HAP-1 (cell line): ENCODE data around the gene P3H3.
"Not testable (repeated sequence)": the region's sequence is repeated elsewhere in the genome, so short reads cannot be mapped to it uniquely, and the experiment has no call there.

Experiments used
- DNase-seq, 2 experiments: peaks; one replicate each; pipeline ENCODE4 v3.0.0-alpha.2; 2016 to 2020; ENCODE audit warnings: low spot score in 2 of 2
- H3K27me3 ChIP-seq: fragments of 250-450 bp; sonication (Bioruptor Pico); 2 replicates; pipeline ENCODE4 v1.5.1; 2020; ENCODE audit warnings: low read depth, mild to moderate bottlenecking, moderate library complexity
- H3K36me3 ChIP-seq: fragments of 250-450 bp; sonication (Bioruptor Pico); replicated peaks from 2 replicates; pipeline ENCODE4 v1.5.1; 2020; ENCODE audit warnings: mild to moderate bottlenecking
- H3K4me1 ChIP-seq: fragments of 250-450 bp; sonication (Bioruptor Pico); 2 replicates; pipeline ENCODE4 v1.5.1; 2020; ENCODE audit warnings: mild to moderate bottlenecking
- H3K4me3 ChIP-seq: fragments of 250-450 bp; sonication (Bioruptor Pico); 2 replicates; pipeline ENCODE4 v1.5.1; 2020; ENCODE audit warnings: mild to moderate bottlenecking, moderate library complexity
- H3K9me3 ChIP-seq: fragments of 250-450 bp; sonication (Bioruptor Pico); 2 replicates; pipeline ENCODE4 v1.5.1; 2020; ENCODE audit warnings: mild to moderate bottlenecking, moderate library complexity
- in situ Hi-C: fragments of 300-500 bp; cut with MboI; formaldehyde crosslinking; loops from 3 replicates; pipeline ENCODE4 v1.14.3; 2020; ENCODE audit warnings: low sequenced_read_pairs, inconsistent platforms, mixed read lengths

The P3H3 gene

GRCh38 chr12:6874015-6874368 is 45.8 kb downstream of the P3H3 start:
- H3K4me1 ChIP-seq, result peaks cover 26% of the 10 kb centered on the region
- in situ Hi-C loops, H3K9me3 ChIP-seq, DNase-seq, H3K27me3 ChIP-seq: not testable (repeated sequence)
- peak overlapping the region; percentile 82 for H3K4me3 ChIP-seq
- peaks cover 37% of the 10 kb centered on the region for H3K36me3 ChIP-seq

DNA sequence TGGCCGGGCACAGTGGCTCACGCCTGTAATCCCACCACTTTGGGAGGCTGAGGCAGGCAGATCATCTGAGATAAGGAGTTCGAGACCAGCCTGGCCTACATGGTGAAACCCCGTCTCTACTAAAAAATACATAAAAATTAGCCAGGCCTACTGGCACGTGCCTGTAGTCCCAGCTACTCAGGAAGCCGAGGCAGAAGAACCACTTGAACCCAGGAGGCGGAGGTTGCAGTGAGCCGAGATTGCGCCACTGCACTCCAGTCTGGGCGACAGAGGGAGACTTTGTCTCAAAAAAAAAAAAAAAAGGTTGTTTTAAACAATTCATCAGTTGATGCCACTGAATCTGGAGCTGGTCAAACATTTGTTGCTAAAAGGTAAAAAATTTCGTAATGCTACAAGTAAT is 51.6 kb downstream of the P3H3 start:
- in situ Hi-C loops, H3K4me3 ChIP-seq, H3K27me3 ChIP-seq, H3K9me3 ChIP-seq, DNase-seq, H3K4me1 ChIP-seq: not testable (repeated sequence)
- H3K36me3 ChIP-seq, result peaks cover 16% of the 10 kb centered on the region

DNA sequence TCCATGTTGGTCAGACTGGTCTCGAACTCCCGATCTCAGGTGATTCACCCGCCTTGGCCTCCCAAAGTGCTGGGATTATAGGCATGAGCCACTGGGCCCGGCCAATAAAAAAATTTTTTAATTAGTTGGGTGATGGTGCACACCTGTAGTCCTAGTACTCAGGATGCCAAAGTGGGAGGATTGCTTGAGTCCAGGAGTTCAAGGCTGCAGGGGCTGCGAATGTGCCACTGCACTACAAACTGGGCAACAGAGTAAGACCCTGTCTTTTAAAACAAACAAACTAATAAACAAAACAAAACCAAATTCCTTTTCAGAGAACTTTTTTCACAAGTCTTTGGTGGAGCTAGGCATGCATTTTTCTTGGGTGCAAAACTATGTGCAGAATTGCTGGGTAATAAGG is 55.0 kb downstream of the P3H3 start:
- no peak for DNase-seq
- H3K4me1 ChIP-seq, result peaks cover 29% of the 10 kb centered on the region
- no peaks in the 10 kb centered on the region for H3K27me3 ChIP-seq
- no peaks in the 10 kb centered on the region for H3K9me3 ChIP-seq
- in situ Hi-C loops, result no loop called here
- H3K4me3 ChIP-seq, result no peak overlapping the region
- peaks cover 18% of the 10 kb centered on the region for H3K36me3 ChIP-seq

DNA sequence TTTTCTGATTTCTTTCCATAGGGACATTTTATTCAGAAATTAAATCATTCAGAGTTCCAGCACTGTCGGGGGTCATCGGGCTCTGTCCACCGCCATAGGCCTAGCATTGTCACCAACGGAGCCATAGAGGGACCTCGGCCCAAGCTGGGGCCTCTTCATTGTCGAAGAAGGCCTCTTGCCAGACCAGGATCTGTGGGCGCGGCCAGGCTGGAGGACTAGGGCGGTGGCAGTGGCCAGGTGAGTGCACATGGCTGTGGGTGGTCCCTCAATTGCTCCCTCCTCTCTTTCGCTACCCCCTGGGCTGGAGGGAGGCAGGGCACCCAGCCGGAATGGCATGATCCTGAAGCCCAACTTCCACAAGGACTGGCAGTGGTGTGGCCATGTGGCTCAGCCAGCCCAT is 55.5 kb downstream of the P3H3 start:
- in situ Hi-C loops, result no loop called here

DNA sequence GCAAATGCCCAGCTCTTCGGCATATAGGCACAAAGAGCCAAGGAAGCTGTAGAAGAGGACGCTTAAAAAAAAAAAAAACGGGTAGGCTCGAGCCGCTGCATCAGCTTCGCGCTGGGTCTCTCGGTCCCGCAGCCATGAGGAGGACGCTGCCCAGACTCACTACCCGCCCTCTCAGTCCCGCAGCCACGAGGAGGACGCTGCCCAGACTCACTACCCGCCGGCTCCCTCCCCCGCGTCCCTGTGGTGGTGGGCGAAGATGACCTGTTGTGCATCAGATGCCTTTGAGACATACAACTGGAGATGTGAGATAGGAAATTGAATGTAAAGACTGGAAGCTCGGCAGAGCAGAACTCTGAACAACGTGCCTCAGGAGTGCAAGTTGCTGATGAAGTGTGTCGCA is 56.3 kb downstream of the P3H3 start:
- H3K4me1 ChIP-seq, result peaks cover 31% of the 10 kb centered on the region
- no peaks in the 10 kb centered on the region for H3K9me3 ChIP-seq
- in situ Hi-C loops, result no loop called here
- H3K36me3 ChIP-seq, result peaks cover 18% of the 10 kb centered on the region
- DNase-seq, result peak in 1 of 2 experiments; percentile 2
- H3K27me3 ChIP-seq, result no peaks in the 10 kb centered on the region
- no peak overlapping the region for H3K4me3 ChIP-seq

More for the DNA sequence above, 55.5 kb downstream of the P3H3 start:
- peaks cover 31% of the 10 kb centered on the region for H3K4me1 ChIP-seq
- no peak for DNase-seq
- H3K27me3 ChIP-seq, result no peaks in the 10 kb centered on the region
- peaks cover 18% of the 10 kb centered on the region for H3K36me3 ChIP-seq
- no peak overlapping the region for H3K4me3 ChIP-seq
- H3K9me3 ChIP-seq, result no peaks in the 10 kb centered on the region

- DNase-seq, result peak in 1 of 2 experiments; percentile 88
- H3K9me3 ChIP-seq, H3K27me3 ChIP-seq, H3K4me3 ChIP-seq, in situ Hi-C loops: not testable (repeated sequence)
- H3K4me1 ChIP-seq, result peaks cover 40% of the 10 kb centered on the region
- peaks cover 18% of the 10 kb centered on the region for H3K36me3 ChIP-seq
Measured at GRCh38 chr12:6886206-6886999, 58.2 kb downstream of the P3H3 start.

DNA sequence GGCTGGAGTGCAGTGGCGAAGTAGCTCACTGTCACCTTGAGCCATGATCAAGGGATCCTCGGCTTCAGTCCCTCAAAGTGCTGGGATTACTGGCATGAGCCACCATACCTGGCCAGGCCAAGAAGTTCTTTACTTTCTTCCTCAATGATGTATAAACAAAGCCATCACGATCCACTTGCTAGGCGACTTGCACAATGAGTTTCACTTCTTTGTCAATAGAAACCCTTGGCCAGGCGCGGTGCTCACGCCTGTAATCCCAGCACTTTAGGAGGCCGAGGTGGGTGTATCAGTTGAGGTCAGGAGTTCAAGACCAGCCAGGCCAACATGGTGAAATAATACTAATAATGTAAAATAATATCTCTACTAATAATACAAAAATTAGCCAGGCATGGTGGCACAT is 59.3 kb downstream of the P3H3 start:
- Histone ChIP-seq H3K4me1 (peaks cover 47% of the 10 kb centered on the region), H3K36me3 (peaks cover 18% of the 10 kb centered on the region), H3K9me3 (no peaks in the 10 kb centered on the region), H3K4me3 (no peak overlapping the region), H3K27me3 (no peaks in the 10 kb centered on the region)
- in situ Hi-C loops, result no loop called here
- peak in 1 of 2 experiments; percentile 35 for DNase-seq

DNA sequence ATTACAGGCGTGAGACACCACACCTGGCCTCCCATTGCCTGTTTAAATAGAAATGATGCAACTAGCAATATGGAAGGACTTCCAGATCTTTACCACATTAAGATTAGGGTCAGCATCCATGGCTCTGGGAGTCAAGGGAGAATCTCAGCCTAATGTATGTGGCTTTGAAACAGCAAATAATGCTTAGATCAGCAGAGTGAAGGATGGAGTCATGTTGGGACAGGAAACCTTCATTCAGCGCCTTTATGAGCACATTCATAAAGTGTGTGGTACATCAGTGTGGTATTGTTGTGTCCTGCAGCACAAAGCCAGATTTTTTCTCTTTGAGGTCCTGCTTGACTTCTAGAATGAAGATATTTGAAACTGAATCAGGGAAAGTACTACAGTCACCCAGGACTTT is 60.2 kb downstream of the P3H3 start:
- Histone ChIP-seq H3K4me1 (peaks cover 47% of the 10 kb centered on the region), H3K36me3 (peaks cover 12% of the 10 kb centered on the region), H3K4me3 (no peak overlapping the region), H3K9me3 (no peaks in the 10 kb centered on the region), H3K27me3 (no peaks in the 10 kb centered on the region)
- DNase-seq, result peak in 1 of 2 experiments; percentile 17
- in situ Hi-C loops, result no loop called here

GRCh38 chr12:6888794-6889193 is 60.6 kb downstream of the P3H3 start:
- H3K27me3 ChIP-seq, DNase-seq, H3K9me3 ChIP-seq, in situ Hi-C loops, H3K36me3 ChIP-seq, H3K4me3 ChIP-seq: not testable (repeated sequence)
- H3K4me1 ChIP-seq, result peaks cover 47% of the 10 kb centered on the region
